ENCODE results near the gene ZNF536. TPM values are rescaled to one million over a fixed set of nuclear protein-coding genes. Genes with fewer than 3 reads are reported as not detected.

ZNF536 gene
- total and polyA plus RNA-seq, 2 donors (not counting 3 experiments of a cell fraction or from before 2014, with no cell fraction given) = not detected

GRCh38 chr19:30332445-30333234, 39.5 kb upstream of the ZNF536 start:
- Histone ChIP-seq H4K20me1 (replicated peaks; ENCODE audit: control insufficient read depth, extremely low read depth, insufficient read depth, low read length) (no peaks in the 10 kb centered on the region), H3K9me3 (replicated peaks; ENCODE audit: control insufficient read depth, insufficient read depth, low read length) (peaks cover 7% of the 10 kb centered on the region), H3K36me3 (ENCODE audit: control insufficient read depth in 2 of 2, extremely low read depth in 1 of 2, insufficient read depth in 2 of 2, low read length in 2 of 2) (no peaks in the 10 kb centered on the region), H3K9me1 (replicated peaks; ENCODE audit: control insufficient read depth, extremely low read depth, insufficient read depth, low read length) (no peaks in the 10 kb centered on the region), H3K4me2 (ENCODE audit: insufficient read depth, low read length) (no peak overlapping the region), H2AFZ (ENCODE audit: low read depth, low read length) (no peak overlapping the region), H3K27me3 (ENCODE audit: control insufficient read depth in 2 of 2, insufficient read depth in 2 of 2, low read length in 2 of 2) (no peaks in the 10 kb centered on the region), H3K4me3 (replicated peaks in 1 of 3; ENCODE audit: insufficient read depth in 1 of 3, low read depth in 1 of 3, low read length in 3 of 3) (no peak overlapping the region), H3K9ac (replicated peaks; ENCODE audit: extremely low read depth, insufficient read depth, low read length) (no peak overlapping the region), H3K27ac (ENCODE audit: insufficient read depth, low read depth, low read length) (no peak overlapping the region), H3K4me1 (ENCODE audit: control insufficient read depth, extremely low read depth, insufficient read depth, low read length) (no peaks in the 10 kb centered on the region), H3K79me2 (ENCODE audit: control insufficient read depth, insufficient read depth, low read length) (no peaks in the 10 kb centered on the region)
- DNase-seq (ENCODE audit: low read depth, low spot score) (no peak), FAIRE-seq (no peak)
- intact Hi-C loops (cut with micrococcal nuclease) (no loop called here), dilution Hi-C loops (cut with MboI; ENCODE audit: extremely low pct_ligation_motif_present, low sequenced_read_pairs) (no loop called here)
- TF ChIP-seq POLR2A (IDR thresholded peaks at IDR 0.05; ENCODE audit: low read depth, low read length) (no peak), FOS (IDR thresholded peaks at IDR 0.05; ENCODE audit: borderline replicate concordance, insufficient read depth, low read length) (no peak), CTCF (IDR thresholded peaks at IDR 0.05; ENCODE audit: extremely low read depth in 1 of 2, insufficient read depth in 1 of 2, low read depth in 1 of 2, low read length in 2 of 2) (no peak), JUN (IDR thresholded peaks at IDR 0.05; ENCODE audit: borderline replicate concordance, insufficient read depth, insufficient read length, low read depth) (no peak), POLR2AphosphoS5 (IDR thresholded peaks at IDR 0.05; ENCODE audit: insufficient read depth, low read depth, low read length) (no peak), EZH2 (IDR thresholded peaks at IDR 0.05; ENCODE audit: borderline replicate concordance, low read depth, low read length, severe bottlenecking) (no peak), MAX (IDR thresholded peaks at IDR 0.05; ENCODE audit: insufficient read depth, insufficient read length) (no peak), MYC (IDR thresholded peaks at IDR 0.05; ENCODE audit: low read depth, low read length) (no peak), GATA2 (IDR thresholded peaks at IDR 0.05; ENCODE audit: insufficient read depth, insufficient read length, low read depth, low read length) (no peak)
- no TSS peak for BruUV-seq (replicated peaks)
- CTCF ChIA-PET = no interaction called here
- POLR2A ChIA-PET = no interaction called here
